DOHH2 (cell line): ENCODE data around the gene OTX2.

ENCODE experiments used
- H3F3A ChIP-seq: fragments of 200-600 bp; sonication (generic), shearing (Covaris generic); 2 replicates; pipeline ENCODE4 v1.6.0; 2016; ENCODE audit warnings: antibody characterized with exemption, mild to moderate bottlenecking; ENCODE audit not compliant: control insufficient read depth, insufficient read depth
- H3K27ac ChIP-seq: fragments of 200-600 bp; sonication (generic); 2 replicates; pipeline ENCODE4 v1.5.1; 2014; ENCODE audit warnings: low read depth, mild to moderate bottlenecking, low read length, moderate library complexity
- H3K27me3 ChIP-seq: fragments of 200-600 bp; sonication (generic); 2 replicates; pipeline ENCODE4 v1.6.1; 2014; ENCODE audit warnings: mild to moderate bottlenecking, low read length, mixed read lengths; ENCODE audit not compliant: control insufficient read depth
- H3K36me3 ChIP-seq: fragments of 200-600 bp; sonication (generic); 2 replicates; pipeline ENCODE4 v1.6.1; 2014; ENCODE audit warnings: mild to moderate bottlenecking, low read length, moderate library complexity, mixed read lengths; ENCODE audit not compliant: control insufficient read depth
- H3K4me1 ChIP-seq: fragments of 200-600 bp; sonication (generic); 2 replicates; pipeline ENCODE4 v1.6.1; 2014; ENCODE audit warnings: mild to moderate bottlenecking, low read length, mixed read lengths; ENCODE audit not compliant: control insufficient read depth
- H3K4me2 ChIP-seq: fragments of 200-600 bp; sonication (generic); 2 replicates; pipeline ENCODE4 v1.6.0; 2014; ENCODE audit warnings: mild to moderate bottlenecking, low read length, moderate library complexity
- H3K4me3 ChIP-seq: fragments of 200-600 bp; sonication (generic); 2 replicates; pipeline ENCODE4 v1.5.1; 2014; ENCODE audit warnings: mild to moderate bottlenecking, low read length, mixed read lengths
- H3K79me2 ChIP-seq: fragments of 200-600 bp; sonication (generic); 2 replicates; pipeline ENCODE4 v1.6.1; 2014; ENCODE audit warnings: mild to moderate bottlenecking, low read length, mixed read lengths; ENCODE audit not compliant: control insufficient read depth
- H3K9me2 ChIP-seq: fragments of 200-600 bp; sonication (generic); replicated peaks from 2 replicates; pipeline ENCODE4 v1.6.1; 2014; ENCODE audit warnings: mild to moderate bottlenecking, low read length, mixed read lengths; ENCODE audit not compliant: control insufficient read depth
- H3K9me3 ChIP-seq: fragments of 200-600 bp; sonication (generic); 2 replicates; pipeline ENCODE4 v1.6.1; 2014; ENCODE audit warnings: antibody characterized with exemption, low read length, mixed read lengths; ENCODE audit not compliant: control insufficient read depth, insufficient read depth
- H4K20me1 ChIP-seq: fragments of 200-600 bp; sonication (generic); 2 replicates; pipeline ENCODE4 v1.6.0; 2014; ENCODE audit warnings: low read depth, mild to moderate bottlenecking, antibody characterized with exemption, low read length, moderate library complexity; ENCODE audit not compliant: control insufficient read depth, insufficient read depth
- EZH2phosphoT487 ChIP-seq: fragments of 200-600 bp; sonication (generic); IDR thresholded peaks from 2 replicates; pipeline ENCODE4 v1.6.1; 2017; ENCODE audit warnings: borderline replicate concordance, mild to moderate bottlenecking, antibody characterized with exemption, low read length, moderate library complexity, mixed read lengths
- TF ChIP-seq, protein P1 (sequence below): fragments of 200-600 bp; sonication (generic); IDR thresholded peaks from one replicate; pipeline ENCODE4 v1.5.1; 2014; ENCODE audit warnings: antibody characterized with exemption, mild to moderate bottlenecking, low read depth, low read length; ENCODE audit not compliant: poor library complexity, severe bottlenecking

The OTX2 gene

DNA sequence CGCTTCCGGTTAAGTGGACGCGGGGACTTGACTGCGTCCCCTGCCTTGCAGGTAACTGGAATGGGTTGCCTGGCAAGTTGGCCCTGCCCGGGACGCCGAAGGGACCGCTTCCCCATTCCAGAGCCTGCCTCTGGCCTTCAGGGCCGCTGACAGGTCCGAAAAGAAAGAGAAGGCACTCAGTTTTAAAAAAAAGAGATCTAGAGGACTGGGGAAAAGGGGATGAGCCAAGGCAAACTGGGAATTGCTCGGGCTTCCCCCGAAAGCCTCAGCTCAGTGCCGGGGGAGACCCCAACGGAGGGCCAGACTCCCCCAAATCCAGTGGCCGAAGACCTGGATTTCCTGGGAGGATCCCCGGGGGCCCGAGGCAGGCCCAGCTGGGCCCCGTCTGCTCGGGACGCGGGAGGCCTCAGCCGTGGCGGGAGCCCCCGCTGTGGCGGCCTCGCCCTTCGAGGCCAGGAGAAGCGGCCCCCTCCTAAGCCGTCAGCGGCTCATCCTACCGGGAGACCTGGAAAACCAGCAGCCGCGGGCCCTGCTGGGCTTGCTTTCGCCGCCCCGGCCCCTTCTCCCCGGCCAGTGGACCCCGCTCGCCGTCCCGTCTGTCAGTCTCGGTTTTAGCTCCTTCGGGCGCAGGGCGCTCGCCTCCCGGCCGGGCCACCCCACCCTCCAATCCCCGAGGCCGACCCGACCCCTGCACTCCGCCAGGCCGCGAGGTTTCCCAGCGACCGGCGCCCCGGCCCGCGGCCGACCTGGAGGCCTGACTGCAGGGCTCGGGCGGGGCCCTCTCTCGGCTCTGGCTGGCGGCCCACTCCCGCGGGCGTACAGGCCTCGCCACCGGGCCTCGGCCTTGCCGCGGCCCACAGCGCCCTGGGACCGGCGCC, 12.5 kb downstream of the OTX2 start:
- TF ChIP-seq, protein P1, sequence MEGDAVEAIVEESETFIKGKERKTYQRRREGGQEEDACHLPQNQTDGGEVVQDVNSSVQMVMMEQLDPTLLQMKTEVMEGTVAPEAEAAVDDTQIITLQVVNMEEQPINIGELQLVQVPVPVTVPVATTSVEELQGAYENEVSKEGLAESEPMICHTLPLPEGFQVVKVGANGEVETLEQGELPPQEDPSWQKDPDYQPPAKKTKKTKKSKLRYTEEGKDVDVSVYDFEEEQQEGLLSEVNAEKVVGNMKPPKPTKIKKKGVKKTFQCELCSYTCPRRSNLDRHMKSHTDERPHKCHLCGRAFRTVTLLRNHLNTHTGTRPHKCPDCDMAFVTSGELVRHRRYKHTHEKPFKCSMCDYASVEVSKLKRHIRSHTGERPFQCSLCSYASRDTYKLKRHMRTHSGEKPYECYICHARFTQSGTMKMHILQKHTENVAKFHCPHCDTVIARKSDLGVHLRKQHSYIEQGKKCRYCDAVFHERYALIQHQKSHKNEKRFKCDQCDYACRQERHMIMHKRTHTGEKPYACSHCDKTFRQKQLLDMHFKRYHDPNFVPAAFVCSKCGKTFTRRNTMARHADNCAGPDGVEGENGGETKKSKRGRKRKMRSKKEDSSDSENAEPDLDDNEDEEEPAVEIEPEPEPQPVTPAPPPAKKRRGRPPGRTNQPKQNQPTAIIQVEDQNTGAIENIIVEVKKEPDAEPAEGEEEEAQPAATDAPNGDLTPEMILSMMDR = no peak
- TF ChIP-seq EZH2phosphoT487 = no peak
- Histone ChIP-seq H3K4me2 (no peak overlapping the region), H3K27ac (no peak overlapping the region), H3K27me3 (no peaks in the 10 kb centered on the region), H3K4me1 (no peaks in the 10 kb centered on the region), H3K36me3 (no peaks in the 10 kb centered on the region), H3F3A (no peaks in the 10 kb centered on the region), H3K9me3 (no peaks in the 10 kb centered on the region; the same call in 1 of the 2 replicates), H4K20me1 (no peaks in the 10 kb centered on the region), H3K4me3 (no peak overlapping the region), H3K9me2 (no peaks in the 10 kb centered on the region), H3K79me2 (no peaks in the 10 kb centered on the region)

- Histone ChIP-seq H3K9me2 (no peaks in the 10 kb centered on the region), H3K27ac (no peak overlapping the region), H3K4me3 (no peak overlapping the region), H3K27me3 (no peaks in the 10 kb centered on the region), H3K79me2 (no peaks in the 10 kb centered on the region), H4K20me1 (no peaks in the 10 kb centered on the region), H3K4me2 (no peak overlapping the region), H3F3A (no peaks in the 10 kb centered on the region), H3K4me1 (no peaks in the 10 kb centered on the region), H3K9me3 (no peaks in the 10 kb centered on the region; the same call in 1 of the 2 replicates), H3K36me3 (no peaks in the 10 kb centered on the region)
- TF ChIP-seq, protein P1 = no peak
- no peak for TF ChIP-seq EZH2phosphoT487
Observed at GRCh38 chr14:56797003-56797568, 13.2 kb downstream of the OTX2 start.

DNA sequence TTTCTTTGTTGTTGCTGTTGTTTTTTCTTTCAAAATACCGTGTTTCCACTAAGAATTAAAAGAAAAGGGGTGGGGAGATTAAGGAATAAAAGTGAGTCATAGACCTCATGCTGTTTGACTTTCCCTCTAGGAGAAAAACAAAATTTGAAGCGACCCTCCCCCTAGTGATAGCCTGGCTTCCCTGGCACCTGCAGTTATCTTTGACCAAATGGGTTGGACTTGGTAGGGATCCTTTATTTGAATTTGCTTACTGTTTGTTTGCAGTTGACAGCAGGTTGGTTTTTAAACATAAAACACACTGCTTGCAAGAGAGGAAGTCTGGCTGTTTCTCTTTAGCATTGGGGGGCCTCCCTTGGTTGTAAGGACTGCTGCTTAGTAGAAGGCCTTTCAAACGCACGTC, 14.0 kb downstream of the OTX2 start:
- H3K4me3 ChIP-seq = no peak overlapping the region
- H4K20me1 ChIP-seq = no peaks in the 10 kb centered on the region
- no peak for TF ChIP-seq EZH2phosphoT487
- TF ChIP-seq, protein P1 = no peak
- no peaks in the 10 kb centered on the region for H3K36me3 ChIP-seq
- H3K79me2 ChIP-seq = no peaks in the 10 kb centered on the region
- H3K4me2 ChIP-seq = no peak overlapping the region
- no peak overlapping the region for H3K27ac ChIP-seq
- no peaks in the 10 kb centered on the region; the same call in 1 of the 2 replicates for H3K9me3 ChIP-seq
- H3K27me3 ChIP-seq = no peaks in the 10 kb centered on the region
- H3K4me1 ChIP-seq = no peaks in the 10 kb centered on the region
- H3F3A ChIP-seq = no peaks in the 10 kb centered on the region
- H3K9me2 ChIP-seq = no peaks in the 10 kb centered on the region
